Stimulated activated memory B cell treated with anti-CD40 and anti-IgM and Interleukin-4, amounts not matched to agents 10 μg/mL and 1 μg/mL and 100 μg/mL, for 72 hours (primary cell): ENCODE data around the gene TIMM44.

Source experiments
- ATAC-seq: fragments of 150-1000 bp; cut with Tn5 transposase; 2 replicates; pipeline ENCODE4 v1.10.0; 2021
- H3K27ac Mint-ChIP-seq: one replicate; pipeline ENCODE4 v1.8.0; 2022; ENCODE audit warnings: mild to moderate bottlenecking, mixed read lengths
- H3K27me3 Mint-ChIP-seq: one replicate; pipeline ENCODE4 v1.8.0; 2022; ENCODE audit warnings: mixed read lengths
- H3K36me3 Mint-ChIP-seq: one replicate; pipeline ENCODE4 v1.8.0; 2022; ENCODE audit warnings: mixed read lengths
- H3K4me1 Mint-ChIP-seq: one replicate; pipeline ENCODE4 v1.8.0; 2022; ENCODE audit warnings: mixed read lengths
- H3K4me3 Mint-ChIP-seq: one replicate; pipeline ENCODE4 v1.8.0; 2022; ENCODE audit warnings: mild to moderate bottlenecking, moderate library complexity, mixed read lengths
- H3K9me3 Mint-ChIP-seq: one replicate; pipeline ENCODE4 v1.8.0; 2022; ENCODE audit warnings: mixed read lengths

Gene TIMM44

GRCh38 chr19:7980635-7981121 is 37.2 kb upstream of the TIMM44 start:
- Mint-ChIP-seq H3K36me3 (peaks cover 46% of the 10 kb centered on the region), H3K4me3 (no peak overlapping the region), H3K4me1 (no peaks in the 10 kb centered on the region), H3K9me3 (no peaks in the 10 kb centered on the region), H3K27ac (no peak overlapping the region), H3K27me3 (no peaks in the 10 kb centered on the region)
- ATAC-seq = no peak

- H3K4me3 Mint-ChIP-seq = no peak overlapping the region
- ATAC-seq = no peak
- H3K27me3 Mint-ChIP-seq = no peaks in the 10 kb centered on the region
- H3K9me3 Mint-ChIP-seq = no peaks in the 10 kb centered on the region
- peaks cover 46% of the 10 kb centered on the region for H3K36me3 Mint-ChIP-seq
- no peak overlapping the region for H3K27ac Mint-ChIP-seq
- H3K4me1 Mint-ChIP-seq = no peaks in the 10 kb centered on the region
Observed at GRCh38 chr19:7980168-7980567, 36.7 kb upstream of the TIMM44 start.

GRCh38 chr19:7979559-7979958 is 36.1 kb upstream of the TIMM44 start:
- no peaks in the 10 kb centered on the region for H3K9me3 Mint-ChIP-seq
- no peaks in the 10 kb centered on the region for H3K4me1 Mint-ChIP-seq
- peaks cover 47% of the 10 kb centered on the region for H3K36me3 Mint-ChIP-seq
- H3K27me3 Mint-ChIP-seq = no peaks in the 10 kb centered on the region
- no peak for ATAC-seq
- H3K27ac Mint-ChIP-seq = no peak overlapping the region
- H3K4me3 Mint-ChIP-seq = no peak overlapping the region

- H3K9me3 Mint-ChIP-seq = no peaks in the 10 kb centered on the region
- no peak for ATAC-seq
- peaks cover 47% of the 10 kb centered on the region for H3K36me3 Mint-ChIP-seq
- H3K27ac Mint-ChIP-seq = no peak overlapping the region
- H3K27me3 Mint-ChIP-seq = no peaks in the 10 kb centered on the region
- H3K4me3 Mint-ChIP-seq = no peak overlapping the region
- no peaks in the 10 kb centered on the region for H3K4me1 Mint-ChIP-seq
Observed at GRCh38 chr19:7979011-7979410, 35.5 kb upstream of the TIMM44 start.

- H3K27ac Mint-ChIP-seq = no peak overlapping the region
- ATAC-seq = no peak
- no peaks in the 10 kb centered on the region for H3K27me3 Mint-ChIP-seq
- peaks cover 48% of the 10 kb centered on the region for H3K36me3 Mint-ChIP-seq
- no peak overlapping the region for H3K4me3 Mint-ChIP-seq
- H3K9me3 Mint-ChIP-seq = no peaks in the 10 kb centered on the region
- H3K4me1 Mint-ChIP-seq = no peaks in the 10 kb centered on the region
Observed at GRCh38 chr19:7978179-7978825, 34.8 kb upstream of the TIMM44 start.

- H3K4me3 Mint-ChIP-seq = no peak overlapping the region
- H3K4me1 Mint-ChIP-seq = no peaks in the 10 kb centered on the region
- no peaks in the 10 kb centered on the region for H3K9me3 Mint-ChIP-seq
- peaks cover 47% of the 10 kb centered on the region for H3K36me3 Mint-ChIP-seq
- no peak overlapping the region for H3K27ac Mint-ChIP-seq
- no peaks in the 10 kb centered on the region for H3K27me3 Mint-ChIP-seq
- ATAC-seq = no peak
Observed at GRCh38 chr19:7977723-7978040, 34.2 kb upstream of the TIMM44 start.

- Mint-ChIP-seq H3K4me3 (no peak overlapping the region), H3K4me1 (no peaks in the 10 kb centered on the region), H3K27ac (no peak overlapping the region), H3K27me3 (no peaks in the 10 kb centered on the region), H3K36me3 (peaks cover 41% of the 10 kb centered on the region), H3K9me3 (no peaks in the 10 kb centered on the region)
- ATAC-seq = no peak
Observed at GRCh38 chr19:7977021-7977722, 33.7 kb upstream of the TIMM44 start.

GRCh38 chr19:7976461-7976860 is 33.0 kb upstream of the TIMM44 start:
- Mint-ChIP-seq H3K9me3 (no peaks in the 10 kb centered on the region), H3K4me3 (no peak overlapping the region), H3K4me1 (no peaks in the 10 kb centered on the region), H3K27me3 (no peaks in the 10 kb centered on the region), H3K27ac (no peak overlapping the region), H3K36me3 (peaks cover 39% of the 10 kb centered on the region)
- ATAC-seq = no peak

GRCh38 chr19:7975037-7975436 is 31.6 kb upstream of the TIMM44 start:
- H3K36me3 Mint-ChIP-seq = peaks cover 35% of the 10 kb centered on the region
- no peaks in the 10 kb centered on the region for H3K9me3 Mint-ChIP-seq
- H3K27me3 Mint-ChIP-seq = no peaks in the 10 kb centered on the region
- H3K27ac Mint-ChIP-seq = no peak overlapping the region
- ATAC-seq = no peak
- no peak overlapping the region for H3K4me3 Mint-ChIP-seq
- H3K4me1 Mint-ChIP-seq = no peaks in the 10 kb centered on the region

- Mint-ChIP-seq H3K27me3 (no peaks in the 10 kb centered on the region), H3K9me3 (no peaks in the 10 kb centered on the region), H3K4me3 (no peak overlapping the region), H3K4me1 (no peaks in the 10 kb centered on the region), H3K27ac (no peak overlapping the region), H3K36me3 (peaks cover 32% of the 10 kb centered on the region)
- no peak for ATAC-seq
Observed at GRCh38 chr19:7973883-7974282, 30.4 kb upstream of the TIMM44 start.

GRCh38 chr19:7971553-7972520 is 28.4 kb upstream of the TIMM44 start:
- Mint-ChIP-seq H3K27ac (no peak overlapping the region), H3K27me3 (no peaks in the 10 kb centered on the region), H3K4me3 (no peak overlapping the region), H3K36me3 (peaks cover 43% of the 10 kb centered on the region), H3K4me1 (no peaks in the 10 kb centered on the region), H3K9me3 (no peaks in the 10 kb centered on the region)
- ATAC-seq = no peak

GRCh38 chr19:7970716-7971448 is 27.4 kb upstream of the TIMM44 start:
- no peaks in the 10 kb centered on the region for H3K27me3 Mint-ChIP-seq
- no peak overlapping the region for H3K27ac Mint-ChIP-seq
- no peak for ATAC-seq
- no peaks in the 10 kb centered on the region for H3K9me3 Mint-ChIP-seq
- peak overlapping the region; percentile 27 for H3K4me3 Mint-ChIP-seq
- no peaks in the 10 kb centered on the region for H3K4me1 Mint-ChIP-seq
- peaks cover 46% of the 10 kb centered on the region for H3K36me3 Mint-ChIP-seq

- no peaks in the 10 kb centered on the region for H3K9me3 Mint-ChIP-seq
- H3K27me3 Mint-ChIP-seq = no peaks in the 10 kb centered on the region
- H3K36me3 Mint-ChIP-seq = peaks cover 52% of the 10 kb centered on the region
- H3K4me3 Mint-ChIP-seq = no peak overlapping the region
- H3K4me1 Mint-ChIP-seq = no peaks in the 10 kb centered on the region
- H3K27ac Mint-ChIP-seq = no peak overlapping the region
- ATAC-seq = no peak
Observed at GRCh38 chr19:7969555-7969939, 26.1 kb upstream of the TIMM44 start.

GRCh38 chr19:7968796-7969554 is 25.5 kb upstream of the TIMM44 start:
- peaks cover 50% of the 10 kb centered on the region for H3K36me3 Mint-ChIP-seq
- H3K27me3 Mint-ChIP-seq = no peaks in the 10 kb centered on the region
- H3K27ac Mint-ChIP-seq = no peak overlapping the region
- H3K4me1 Mint-ChIP-seq = no peaks in the 10 kb centered on the region
- no peaks in the 10 kb centered on the region for H3K9me3 Mint-ChIP-seq
- H3K4me3 Mint-ChIP-seq = no peak overlapping the region
- ATAC-seq = no peak
